Measurements from ENCODE around the gene BAG2.

The BAG2 gene

DNA sequence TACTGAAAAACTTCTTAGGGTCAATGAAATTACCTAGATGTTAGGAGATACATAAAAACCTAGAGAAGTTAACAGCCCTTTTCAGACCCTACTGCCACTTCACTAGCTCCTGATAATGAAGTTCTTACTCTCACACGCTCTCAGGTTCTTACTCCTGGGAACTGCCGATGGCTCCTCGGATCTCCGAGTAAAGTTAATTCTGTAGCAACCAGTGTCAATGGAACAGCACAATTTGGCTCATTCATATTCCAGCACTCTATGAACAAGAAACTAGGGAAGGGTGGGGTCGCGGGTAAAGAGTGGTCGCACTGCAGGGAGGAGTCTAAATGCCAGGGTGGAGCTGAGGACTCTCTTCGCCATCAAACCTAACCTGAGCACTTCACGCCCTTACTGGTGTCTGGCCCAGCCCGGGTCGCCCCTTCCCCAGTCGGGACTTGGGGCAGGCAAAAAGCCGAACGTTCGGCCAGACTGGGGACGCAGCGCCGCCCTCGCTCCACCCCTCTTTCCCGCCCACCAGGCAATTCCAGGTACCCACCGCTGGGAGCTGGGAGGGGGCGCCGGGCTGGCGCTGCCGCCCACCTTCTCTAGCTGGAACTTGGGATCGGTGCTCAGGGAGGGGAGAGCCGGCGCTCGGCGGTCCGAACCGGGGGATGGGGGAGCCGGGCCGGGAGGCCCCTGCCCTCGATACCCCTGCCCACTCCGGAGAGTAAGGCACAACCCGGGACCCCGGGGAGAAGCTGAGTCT is 49.2 kb downstream of the BAG2 start:
- 0% methylated on average over 38 of the region's 38 CpGs for WGBS, 2 experiments
- Histone ChIP-seq H3K36me3 (ENCODE audit: control insufficient read depth, insufficient read depth, low read length) (no peaks in the 10 kb centered on the region), H3K4me3 (ENCODE audit: insufficient read depth, low read depth, low read length) (peak overlapping the region; percentile 95), H3K27me3 (ENCODE audit: control insufficient read depth, insufficient read depth, low read length, poor library complexity, severe bottlenecking) (no peaks in the 10 kb centered on the region), H3K9me3 (ENCODE audit: control insufficient read depth, low read length) (no peaks in the 10 kb centered on the region), H3K4me1 (ENCODE audit: control insufficient read depth, insufficient read depth, low read length) (peaks cover 11% of the 10 kb centered on the region), H3K27ac (ENCODE audit: insufficient read depth, low read depth, low read length, poor library complexity, severe bottlenecking) (peak overlapping the region; percentile 81)

DNA sequence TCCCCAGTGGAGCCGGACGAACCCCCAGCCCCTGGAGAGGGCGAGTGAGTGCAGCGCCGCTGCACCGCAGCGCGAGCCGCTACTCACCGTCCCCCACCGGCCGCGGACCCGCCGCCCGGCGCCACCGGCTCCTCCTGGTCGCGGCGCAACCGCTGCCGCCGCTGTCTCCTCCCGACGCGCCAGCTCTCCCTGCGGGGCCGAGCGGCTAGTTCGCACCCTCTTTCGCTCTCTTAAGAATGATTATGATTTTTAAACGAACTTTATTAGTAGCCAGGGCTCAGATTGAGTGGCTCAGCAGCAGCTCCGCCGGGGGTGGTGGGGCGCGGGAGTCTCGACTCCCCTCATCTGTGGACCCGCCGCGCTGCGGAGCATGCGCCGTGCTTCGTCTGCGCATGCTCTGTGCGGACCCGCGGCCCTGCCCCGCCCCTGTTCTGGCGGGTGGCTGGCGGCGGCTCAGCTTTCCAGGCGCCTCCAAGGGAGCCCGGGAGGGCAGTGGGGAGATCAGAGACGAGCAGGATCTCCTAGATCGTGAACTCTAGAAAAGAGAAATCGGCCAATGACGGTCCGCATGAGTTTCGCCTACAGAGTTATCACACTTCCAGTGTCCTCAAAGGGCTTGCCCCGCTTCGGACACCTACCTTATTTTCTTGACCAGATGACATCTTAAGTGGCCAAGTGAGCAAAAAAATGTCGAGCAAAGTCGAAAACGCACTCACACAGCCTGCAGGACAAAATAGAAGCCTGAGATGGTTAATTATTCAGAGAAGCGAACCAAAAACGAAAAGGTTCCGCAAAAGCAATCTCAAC is 50.0 kb downstream of the BAG2 start, which contains the start of gene RAB23:
RAB23 (minus strand) TSS at position 372 of the 807 bp plus-strand sequence. CDS start 11,927 bp downstream, outside the sequence.
- Histone ChIP-seq H3K27me3 (ENCODE audit: control insufficient read depth, insufficient read depth, low read length, poor library complexity, severe bottlenecking) (no peaks in the 10 kb centered on the region), H3K9me3 (ENCODE audit: control insufficient read depth, low read length) (no peaks in the 10 kb centered on the region), H3K36me3 (ENCODE audit: control insufficient read depth, insufficient read depth, low read length) (no peaks in the 10 kb centered on the region), H3K27ac (ENCODE audit: insufficient read depth, low read depth, low read length, poor library complexity, severe bottlenecking) (peak within 1 kb of the TSS; percentile 81), H3K4me3 (ENCODE audit: insufficient read depth, low read depth, low read length) (peak within 1 kb of the TSS; percentile 95), H3K4me1 (ENCODE audit: control insufficient read depth, insufficient read depth, low read length) (peaks cover 16% of the 10 kb centered on the region)
- 0 to 1% methylated on average over 67 to 69 of the region's 69 CpGs for WGBS, 2 experiments

DNA sequence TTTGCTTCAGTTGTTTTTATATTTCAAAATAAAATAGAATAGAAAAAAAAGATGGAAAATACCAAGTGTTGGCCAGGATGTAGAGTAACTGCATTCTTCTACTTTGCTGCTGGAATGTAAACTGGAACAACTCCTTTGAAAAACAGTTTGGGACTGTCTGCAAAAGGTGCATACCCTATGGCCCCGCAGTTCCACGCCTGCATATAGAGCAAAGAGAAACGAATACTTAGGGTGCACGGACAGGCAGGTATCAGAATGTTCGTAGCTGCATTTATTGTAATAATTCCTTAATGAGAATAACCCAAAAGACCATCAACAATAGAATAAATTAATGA is 50.6 kb downstream of the BAG2 start:
- 44 to 58% methylated on average over 4 to 5 of the region's 5 CpGs for WGBS, 2 experiments

DNA sequence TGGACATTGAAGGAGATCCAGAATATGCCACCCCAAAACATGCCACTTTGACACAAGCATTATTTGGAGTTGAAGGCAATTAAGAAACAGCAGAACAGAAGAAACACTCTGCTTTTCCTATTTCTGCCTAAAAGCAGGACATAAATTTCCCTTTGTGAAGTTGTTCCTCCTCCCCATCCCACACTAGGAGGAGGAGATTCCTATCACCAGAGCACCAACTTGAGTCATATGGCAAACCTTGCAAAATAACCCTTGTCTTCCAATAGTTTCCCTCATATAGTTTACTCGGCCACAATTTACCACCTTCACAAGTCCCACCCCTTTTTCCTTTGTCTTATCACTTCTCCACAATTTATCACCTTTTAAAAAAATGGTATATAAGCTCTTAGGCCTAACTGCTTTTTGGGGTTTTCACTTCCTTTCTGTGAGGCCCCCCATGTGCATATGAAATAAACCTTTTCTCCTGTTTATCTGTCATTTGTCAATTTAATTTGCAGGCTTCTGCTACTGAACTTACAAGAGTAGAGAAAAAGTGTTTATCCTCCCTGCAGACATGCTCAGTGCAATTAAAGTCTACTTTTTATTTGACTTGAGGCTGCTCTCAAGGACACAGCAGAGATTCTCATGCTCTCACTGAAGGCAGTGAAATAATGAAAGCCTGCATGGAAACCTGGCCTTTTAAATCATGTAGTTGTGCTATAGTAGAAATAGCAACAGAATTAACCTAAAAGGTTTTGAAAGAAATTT is 52.8 kb downstream of the BAG2 start:
- no peaks in the 10 kb centered on the region for H3K27me3 ChIP-seq (ENCODE audit: control insufficient read depth, insufficient read depth, low read length, poor library complexity, severe bottlenecking)
- H3K9me3 ChIP-seq (ENCODE audit: control insufficient read depth, low read length): no peaks in the 10 kb centered on the region
- 70 to 72% methylated on average over 1 of the region's 1 CpG for WGBS, 2 experiments
- H3K4me3 ChIP-seq (ENCODE audit: insufficient read depth, low read depth, low read length): no peak overlapping the region
- no peak overlapping the region for H3K27ac ChIP-seq (ENCODE audit: insufficient read depth, low read depth, low read length, poor library complexity, severe bottlenecking)
- no peaks in the 10 kb centered on the region for H3K36me3 ChIP-seq (ENCODE audit: control insufficient read depth, insufficient read depth, low read length)
- H3K4me1 ChIP-seq (ENCODE audit: control insufficient read depth, insufficient read depth, low read length): peaks cover 16% of the 10 kb centered on the region

More for the DNA sequence above, 50.6 kb downstream of the BAG2 start:
- H3K36me3 ChIP-seq (ENCODE audit: control insufficient read depth, insufficient read depth, low read length): no peaks in the 10 kb centered on the region
- no peaks in the 10 kb centered on the region for H3K9me3 ChIP-seq (ENCODE audit: control insufficient read depth, low read length)
- peak overlapping the region; percentile 81 for H3K27ac ChIP-seq (ENCODE audit: insufficient read depth, low read depth, low read length, poor library complexity, severe bottlenecking)
- peak overlapping the region; percentile 95 for H3K4me3 ChIP-seq (ENCODE audit: insufficient read depth, low read depth, low read length)
- H3K4me1 ChIP-seq (ENCODE audit: control insufficient read depth, insufficient read depth, low read length): peaks cover 16% of the 10 kb centered on the region
- no peaks in the 10 kb centered on the region for H3K27me3 ChIP-seq (ENCODE audit: control insufficient read depth, insufficient read depth, low read length, poor library complexity, severe bottlenecking)

DNA sequence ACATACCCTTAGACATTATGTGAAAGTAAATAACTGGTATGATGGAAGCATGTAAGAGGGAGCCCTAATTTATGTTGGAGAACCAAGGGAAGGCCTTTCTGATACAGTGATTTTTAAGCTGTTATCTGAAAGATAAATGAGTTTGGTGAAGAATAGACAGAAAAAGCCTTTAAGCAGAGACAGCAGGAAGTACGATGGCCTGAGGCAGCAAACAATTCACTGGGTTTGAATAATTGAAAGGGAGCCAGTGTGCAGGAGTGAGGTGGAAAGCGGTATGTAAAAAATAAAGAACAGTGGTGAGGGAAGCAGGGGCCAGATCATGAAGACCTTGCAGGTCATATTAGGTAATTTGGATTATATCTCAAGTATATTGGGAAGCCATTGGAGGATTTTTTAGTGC is 54.1 kb downstream of the BAG2 start:
- 48 to 59% methylated on average over 2 of the region's 2 CpGs for WGBS, 2 experiments
- Histone ChIP-seq H3K27me3 (ENCODE audit: control insufficient read depth, insufficient read depth, low read length, poor library complexity, severe bottlenecking) (no peaks in the 10 kb centered on the region), H3K4me1 (ENCODE audit: control insufficient read depth, insufficient read depth, low read length) (peaks cover 16% of the 10 kb centered on the region), H3K36me3 (ENCODE audit: control insufficient read depth, insufficient read depth, low read length) (no peaks in the 10 kb centered on the region), H3K4me3 (ENCODE audit: insufficient read depth, low read depth, low read length) (no peak overlapping the region), H3K27ac (ENCODE audit: insufficient read depth, low read depth, low read length, poor library complexity, severe bottlenecking) (no peak overlapping the region), H3K9me3 (ENCODE audit: control insufficient read depth, low read length) (no peaks in the 10 kb centered on the region)
